GM19463 (cell line): ENCODE results near the gene FOXI2.

Experiments
- ATAC-seq: cut with Tn5 transposase; IDR thresholded peaks from one replicate; pipeline ENCODE4 v1.9.1; 2021; ENCODE audit warnings: mild to moderate bottlenecking, moderate library complexity; ENCODE audit not compliant: unreplicated experiment

The FOXI2 gene

DNA sequence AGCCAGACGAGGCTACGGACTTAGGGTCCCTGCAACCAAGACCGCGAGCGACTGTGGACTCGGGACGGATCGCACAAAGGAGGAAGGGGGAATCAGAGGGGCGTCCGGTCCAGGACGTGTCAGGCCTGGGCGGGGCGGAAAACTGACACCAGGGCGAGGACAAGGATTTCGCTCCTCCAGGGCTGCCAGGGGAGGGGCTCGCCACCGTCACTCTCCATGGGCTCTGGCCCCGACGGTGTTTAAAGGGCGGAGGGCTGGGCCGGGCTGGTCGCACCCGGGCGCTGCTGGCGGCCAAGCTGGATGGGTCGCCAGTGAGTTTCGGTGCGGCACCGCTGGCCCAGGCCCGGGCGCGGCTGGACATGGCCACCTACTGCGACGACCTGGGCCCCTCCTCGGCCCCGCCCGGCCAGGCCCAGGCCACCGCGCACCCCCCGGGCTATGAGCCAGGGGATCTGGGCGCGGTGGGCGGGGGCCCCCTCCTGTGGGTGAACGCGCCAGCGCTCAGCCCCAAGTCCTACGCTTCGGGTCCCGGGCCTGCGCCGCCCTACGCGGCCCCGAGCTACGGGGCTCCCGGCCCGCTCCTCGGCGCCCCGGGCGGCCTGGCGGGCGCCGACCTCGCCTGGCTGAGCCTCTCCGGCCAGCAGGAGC, at the start of gene FOXI2:
Gene FOXI2, plus strand, starts transcription at position 271 of the 648 bp plus-strand sequence. Its CDS starts 89 bp downstream, at position 360.
- no peak for ATAC-seq

DNA sequence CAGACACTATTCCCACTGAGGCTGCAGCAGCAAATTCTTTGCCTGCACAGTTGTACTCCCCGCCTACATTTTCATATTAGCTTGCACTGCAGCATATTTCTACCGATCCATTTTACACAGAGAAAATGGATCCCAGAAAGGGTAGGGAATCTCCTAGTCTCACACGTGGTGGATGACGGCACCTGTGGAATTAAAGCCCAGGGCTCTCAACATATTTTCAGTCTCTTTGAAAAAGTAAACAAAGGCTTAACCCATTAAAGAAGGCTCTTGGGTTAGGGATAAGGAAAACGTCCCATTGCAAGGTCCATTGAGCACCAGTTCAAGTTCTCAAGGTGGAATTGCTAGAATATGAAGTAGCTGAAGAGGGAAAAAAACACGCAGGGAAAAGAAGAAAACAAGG, 49.4 kb upstream of the FOXI2 start:
- no peak for ATAC-seq

DNA sequence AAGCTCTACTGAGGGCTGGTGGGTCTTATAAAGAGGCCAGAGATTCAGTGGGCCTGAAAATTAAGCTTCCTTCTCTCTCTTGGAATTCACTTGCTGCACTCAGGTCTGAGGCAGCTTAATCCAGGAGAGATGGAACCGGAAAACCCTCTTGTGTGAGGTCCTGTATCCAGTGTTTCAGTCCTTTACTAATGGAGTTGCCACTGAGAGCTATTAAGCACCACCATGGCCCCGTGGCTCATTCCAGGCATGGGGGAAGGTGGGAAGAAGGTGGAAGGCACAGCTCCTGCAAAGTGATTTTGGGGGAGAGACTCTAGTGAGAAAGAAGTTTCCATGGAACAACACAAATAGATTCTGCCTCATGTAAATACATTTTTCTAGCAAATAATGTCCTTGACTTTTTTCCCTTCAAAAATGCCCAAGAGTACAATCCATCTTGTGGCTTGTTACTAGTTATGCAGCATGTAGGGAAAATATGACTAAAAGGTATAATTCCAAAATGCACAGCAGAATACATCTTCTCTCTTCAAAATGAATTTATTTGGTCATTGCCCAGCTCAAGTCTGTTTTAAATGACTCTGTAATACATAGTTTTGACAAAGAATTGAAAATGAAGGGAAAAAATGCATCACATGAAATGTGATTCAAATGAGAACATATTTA, 46.7 kb upstream of the FOXI2 start:
- no peak for ATAC-seq

DNA sequence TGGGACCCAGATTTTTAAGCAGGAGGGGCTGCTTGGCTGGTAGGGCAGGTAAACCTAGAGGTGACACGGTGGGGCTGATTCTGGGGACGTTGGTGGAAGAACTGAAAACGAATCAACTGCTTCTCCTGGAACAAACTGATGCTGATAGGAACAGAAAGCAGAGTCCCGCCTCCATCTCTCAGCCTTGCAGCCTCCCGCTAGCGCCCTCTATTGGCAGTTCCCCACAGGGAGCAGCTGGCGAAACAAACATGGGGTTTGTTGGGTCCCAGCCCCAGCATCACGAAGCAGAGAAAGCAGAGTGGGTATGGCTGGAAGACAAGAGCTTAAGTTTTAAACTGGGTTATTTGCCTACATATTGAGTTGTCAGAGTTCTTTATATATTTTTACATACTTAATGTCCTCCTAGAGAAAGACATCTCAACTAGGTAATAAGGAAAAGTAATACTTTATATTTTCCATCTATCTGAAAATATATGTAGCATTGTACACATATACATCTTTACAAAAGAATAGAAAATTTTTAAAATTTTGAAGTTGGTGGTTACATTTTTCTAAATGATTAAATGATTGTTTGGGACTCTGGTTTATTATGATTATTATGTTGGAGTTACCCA, 42.3 kb upstream of the FOXI2 start:
- ATAC-seq = peak; percentile 83

DNA sequence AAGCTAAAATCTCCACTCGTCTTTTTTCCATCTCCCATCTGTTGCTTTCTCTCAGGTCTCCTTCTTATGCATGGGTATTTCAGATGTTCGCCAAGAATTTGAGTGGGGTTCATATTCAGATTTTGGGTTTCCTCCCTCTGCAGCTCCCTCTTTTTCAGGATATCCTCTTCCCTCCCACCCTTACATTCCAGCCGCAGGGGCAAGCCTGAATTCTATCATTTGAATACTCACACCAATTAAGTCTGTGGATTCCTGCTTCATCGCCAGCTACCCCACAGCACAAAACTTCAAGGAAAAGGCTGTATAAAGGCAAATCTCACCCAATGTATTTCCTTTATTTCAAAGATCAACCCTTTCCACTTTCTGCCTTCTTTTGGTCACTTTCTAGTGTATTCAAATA, 41.6 kb upstream of the FOXI2 start:
- no peak for ATAC-seq

DNA sequence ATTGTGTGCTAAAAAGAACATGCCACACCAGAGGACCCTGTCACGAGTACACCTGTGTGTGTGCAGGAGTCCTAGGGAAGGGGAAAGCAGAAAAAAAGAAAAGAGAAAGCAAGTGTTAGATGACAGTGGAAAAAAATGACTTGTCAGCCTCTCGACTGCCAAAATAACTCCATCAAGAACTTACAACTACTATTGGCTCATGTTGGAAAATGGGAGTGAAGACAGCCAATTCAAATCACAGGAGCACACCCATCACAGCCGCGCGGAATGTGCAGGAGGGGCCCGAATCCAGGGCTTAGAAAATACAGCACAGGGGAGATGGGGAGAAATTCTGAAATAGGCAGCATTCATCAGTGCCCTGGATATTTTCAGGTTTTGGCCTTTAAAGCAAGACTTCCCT, 38.1 kb upstream of the FOXI2 start:
- no peak for ATAC-seq

DNA sequence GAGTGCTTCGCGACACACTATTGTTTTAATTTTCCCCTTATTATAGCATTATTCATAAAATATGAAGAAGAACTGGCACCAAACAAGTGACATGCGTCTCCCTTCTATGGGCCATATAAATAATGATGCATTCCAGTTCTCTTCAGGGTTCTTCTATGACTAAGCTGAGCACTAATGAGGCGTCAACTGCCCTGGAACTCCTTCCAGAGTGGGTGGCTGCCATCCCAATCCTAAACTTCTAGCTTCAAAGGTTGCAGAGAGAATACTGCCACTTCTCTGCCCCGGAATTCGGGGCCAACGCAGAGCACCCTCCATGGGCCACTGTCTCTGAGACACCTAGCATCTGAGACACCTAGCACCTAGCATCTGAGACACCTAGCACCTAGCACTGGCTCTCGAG, 37.7 kb upstream of the FOXI2 start:
- ATAC-seq = no peak

DNA sequence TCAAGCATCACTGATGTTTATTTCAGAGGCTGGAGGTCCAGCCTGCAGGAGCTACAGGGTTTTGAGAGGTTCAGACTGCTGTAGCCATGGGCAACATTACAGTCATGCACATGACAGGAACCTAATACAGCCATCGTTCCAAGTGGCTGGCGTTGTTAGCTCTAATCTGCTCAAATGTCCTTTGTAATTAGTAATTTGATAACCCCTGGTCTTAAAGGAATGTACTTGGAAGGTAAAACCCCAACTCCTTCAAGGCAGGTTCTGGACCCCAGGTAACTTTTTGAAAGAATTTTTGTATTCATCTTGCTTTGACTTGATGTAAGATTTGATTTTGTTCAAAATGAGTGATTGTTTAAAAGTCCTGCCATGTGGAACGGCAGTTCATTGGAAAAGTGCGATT, 34.7 kb upstream of the FOXI2 start:
- no peak for ATAC-seq

DNA sequence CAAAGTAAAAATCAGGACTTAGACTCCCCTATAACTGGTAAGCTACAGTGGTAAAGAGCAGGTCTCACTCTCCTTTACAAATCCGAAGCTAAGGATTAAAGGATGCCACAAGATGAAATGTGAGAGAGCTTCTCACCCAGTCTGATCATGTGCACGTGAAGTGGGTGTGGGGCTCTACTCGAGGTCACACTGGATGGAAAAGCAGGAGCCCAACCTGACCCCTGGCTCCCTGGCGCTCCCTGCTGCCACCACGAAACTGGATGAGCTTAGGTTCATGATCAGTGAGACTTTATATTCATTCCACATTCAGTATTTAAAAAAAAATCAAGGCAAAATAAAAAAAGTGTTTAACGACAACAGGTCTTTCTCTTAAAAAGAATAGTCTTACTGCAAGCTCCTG, 21.7 kb upstream of the FOXI2 start:
- no peak for ATAC-seq

DNA sequence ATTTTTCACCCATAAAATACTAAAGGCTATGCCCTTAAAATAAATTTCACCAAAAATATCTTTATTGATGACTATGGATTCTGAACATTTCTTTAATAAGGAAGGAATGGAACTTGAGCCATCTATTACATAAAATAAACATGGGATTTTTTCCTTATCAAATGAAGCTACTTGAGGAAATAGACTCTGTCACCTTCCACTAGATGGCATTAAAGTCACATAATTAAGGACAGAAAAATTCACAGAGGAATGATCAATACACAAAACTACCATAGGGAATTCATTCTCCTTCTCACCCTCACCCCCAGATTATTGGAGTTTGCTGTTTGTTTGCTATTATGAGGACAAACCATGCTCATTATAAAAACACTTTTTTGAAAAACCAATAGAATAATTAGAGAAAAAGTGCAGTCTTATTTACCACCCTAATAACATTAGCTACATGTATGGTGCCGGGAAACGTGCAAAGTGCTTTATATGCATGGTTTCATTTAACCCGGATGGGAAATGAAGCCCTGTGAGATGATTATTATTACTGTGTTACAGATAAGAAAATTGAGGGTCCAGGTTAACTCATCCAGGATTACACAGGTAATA, 21.1 kb upstream of the FOXI2 start:
- no peak for ATAC-seq

DNA sequence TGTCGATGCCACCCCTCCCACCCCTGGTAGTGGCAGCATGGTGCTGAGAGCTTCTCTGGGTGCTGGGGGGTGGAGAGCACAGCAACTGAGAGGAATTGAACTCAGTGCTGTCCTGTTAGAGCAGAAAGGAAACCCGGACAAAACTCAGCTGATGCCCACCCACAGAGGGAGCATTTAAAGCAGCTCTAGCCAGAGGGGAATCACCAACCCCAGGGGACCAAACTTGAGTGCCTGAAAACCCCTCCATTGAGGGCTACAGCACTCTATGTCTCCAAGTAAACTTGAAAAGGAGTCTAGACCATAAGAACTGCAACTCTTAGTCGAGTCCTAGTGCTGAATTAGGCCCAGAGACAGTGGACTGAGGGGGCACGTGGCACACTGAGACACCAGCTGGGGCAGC, 16.8 kb upstream of the FOXI2 start:
- ATAC-seq = peak; percentile 85

DNA sequence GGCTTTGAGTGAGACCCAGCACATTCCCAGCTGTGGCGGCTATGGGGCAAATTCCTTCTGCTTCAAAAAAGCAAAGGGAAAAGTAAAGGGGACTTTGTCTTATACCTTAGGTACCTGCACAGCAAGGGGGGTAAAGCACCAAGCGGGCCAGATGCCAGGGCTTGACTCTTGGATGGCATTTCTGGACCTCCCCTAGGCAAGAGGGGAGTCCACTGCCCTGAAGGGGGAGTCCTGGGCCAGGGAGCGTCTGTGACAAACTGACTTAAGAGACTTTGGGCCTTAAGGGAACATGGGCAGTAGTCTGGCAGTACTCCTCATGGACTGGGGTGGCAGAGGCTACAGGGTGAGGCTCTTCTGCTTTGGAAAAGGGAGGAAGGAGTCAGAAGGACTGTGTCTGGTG, 16.1 kb upstream of the FOXI2 start:
- ATAC-seq = no peak

DNA sequence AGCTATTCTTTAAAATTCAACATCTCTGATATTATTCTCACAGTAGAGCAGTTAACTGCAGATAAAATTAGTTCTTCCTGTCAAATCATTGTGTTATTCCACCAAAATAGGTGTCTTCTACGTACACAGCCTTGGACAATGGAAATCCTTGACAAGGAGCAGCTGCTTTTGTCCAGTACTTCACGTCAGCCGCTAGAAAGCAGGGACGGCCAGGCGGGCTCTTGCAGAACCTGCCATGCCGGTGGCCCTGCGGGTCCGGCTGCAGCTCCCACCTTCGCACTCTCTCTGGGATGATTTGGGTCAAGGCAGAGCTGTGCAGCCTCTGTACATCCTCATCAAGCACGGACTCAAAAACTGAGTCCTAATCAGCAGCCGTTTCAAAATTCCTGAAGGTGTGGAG, 2.2 kb upstream of the FOXI2 start:
- no peak for ATAC-seq

DNA sequence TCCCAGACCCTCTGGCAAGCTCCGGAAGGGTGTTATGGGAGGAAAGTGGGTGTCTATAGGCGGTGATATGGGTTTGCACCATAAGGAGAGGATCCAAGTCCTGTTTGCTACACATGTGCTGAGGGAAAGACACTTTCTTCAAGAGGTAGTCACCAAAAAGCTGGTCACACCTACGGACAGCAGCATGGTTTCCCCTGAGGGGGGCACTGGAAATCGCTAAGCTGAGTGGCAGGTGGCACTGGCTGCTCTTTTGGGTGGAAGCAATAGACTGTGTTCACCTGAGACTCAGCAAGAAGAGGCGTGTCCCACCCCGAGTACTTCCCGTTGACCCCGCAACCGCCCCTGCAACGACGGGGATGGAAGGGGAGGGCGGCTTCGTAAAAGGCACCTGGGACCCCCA, 1.8 kb upstream of the FOXI2 start:
- ATAC-seq = no peak

DNA sequence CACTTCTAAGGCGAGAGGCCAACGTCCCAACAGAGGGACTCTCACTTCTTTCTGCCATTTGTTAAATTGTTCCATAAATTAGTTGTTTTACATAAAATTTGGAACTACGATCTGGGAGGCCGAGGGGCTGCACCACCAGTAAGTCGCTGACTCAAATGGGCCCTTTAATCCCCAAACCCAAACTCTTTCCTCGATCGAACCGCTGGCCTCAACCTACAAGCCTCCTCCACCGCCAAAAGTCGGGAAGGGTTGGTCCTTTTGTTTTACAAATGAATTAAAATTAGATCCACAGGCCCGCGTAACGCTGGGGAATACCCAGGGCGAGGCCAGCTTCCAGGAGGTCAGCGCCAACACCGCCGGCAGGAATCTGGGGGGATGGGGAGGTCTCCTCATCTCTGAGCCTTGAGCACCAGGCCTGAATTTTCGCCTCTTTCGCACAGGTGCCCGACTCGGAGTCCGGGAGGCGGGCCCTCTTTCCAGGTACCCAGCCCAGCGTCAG, 1.2 kb upstream of the FOXI2 start:
- ATAC-seq = no peak

DNA sequence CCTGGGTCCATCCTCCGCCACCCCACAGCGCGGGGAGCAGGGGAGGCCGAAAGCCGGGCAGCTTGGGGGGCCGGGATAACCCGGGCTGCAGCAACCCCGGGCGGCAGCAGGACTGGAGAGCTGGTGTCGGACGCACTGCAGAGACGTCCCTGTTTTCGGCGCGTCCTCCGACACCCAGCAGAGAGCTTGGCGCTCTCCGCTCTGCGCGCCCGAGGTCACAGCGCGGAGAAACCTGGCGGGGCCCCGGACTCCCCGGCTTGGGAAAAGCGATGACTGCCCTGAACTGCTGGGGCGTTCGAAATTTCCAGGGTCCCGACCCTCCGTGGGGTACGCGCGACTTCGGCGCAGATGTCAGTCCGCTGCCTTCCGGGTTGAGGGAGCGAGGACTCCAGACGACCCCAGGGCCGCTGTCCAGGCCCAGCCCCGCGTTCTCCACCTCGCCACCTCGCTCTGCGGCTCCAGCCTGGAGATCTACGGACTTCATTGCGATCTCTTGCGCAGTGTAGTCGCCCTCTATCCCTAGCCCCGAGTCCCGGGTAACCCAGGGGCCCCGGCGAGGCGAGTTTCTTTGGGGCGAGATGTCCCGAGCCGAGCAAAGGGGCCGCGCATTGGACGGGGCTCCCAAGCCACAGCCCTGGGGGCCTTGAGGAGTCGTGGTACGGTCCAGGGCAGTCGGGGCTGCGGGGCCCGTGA, 617 bp upstream of the FOXI2 start:
- no peak for ATAC-seq

DNA sequence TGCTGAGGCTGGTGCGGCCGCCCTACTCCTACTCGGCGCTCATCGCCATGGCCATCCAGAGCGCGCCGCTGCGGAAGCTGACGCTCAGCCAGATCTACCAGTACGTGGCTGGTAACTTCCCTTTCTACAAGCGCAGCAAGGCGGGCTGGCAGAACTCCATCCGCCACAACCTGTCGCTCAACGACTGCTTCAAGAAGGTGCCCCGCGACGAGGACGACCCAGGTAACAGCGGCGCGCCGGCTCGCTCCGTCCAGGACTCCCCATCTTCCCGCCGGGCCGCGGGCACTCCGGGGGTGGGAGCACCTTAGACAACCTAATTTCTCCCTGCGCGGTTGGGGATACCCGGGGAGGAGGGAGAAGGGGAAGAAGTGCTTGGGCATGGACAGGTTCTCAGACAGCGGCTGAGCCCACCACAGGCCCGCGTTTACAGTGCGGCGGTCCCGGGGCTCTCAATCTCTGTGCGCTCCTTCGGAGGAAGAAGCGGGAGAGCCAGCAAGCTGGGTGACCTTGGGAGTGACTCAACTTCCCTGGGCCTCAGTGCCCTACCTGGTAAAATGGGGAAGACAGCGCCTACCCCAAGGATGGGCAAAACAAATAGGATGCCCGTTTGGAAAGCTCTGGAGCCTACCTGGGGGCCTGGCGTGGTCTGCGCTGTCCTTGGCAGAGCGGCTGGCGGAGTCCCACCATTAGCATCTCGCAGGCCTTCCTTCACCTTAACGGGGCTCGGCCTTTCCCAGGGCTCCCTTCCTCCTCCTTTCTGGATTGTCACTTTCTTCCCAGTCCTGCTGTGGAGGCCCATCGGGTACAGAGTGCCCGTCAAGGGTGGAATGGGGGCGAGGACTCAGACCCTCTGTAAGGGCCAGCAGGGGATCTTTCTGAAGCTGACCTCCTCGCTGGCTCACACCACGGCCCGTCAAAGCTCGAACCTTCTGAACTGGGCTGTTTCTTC, 852 bp downstream of the FOXI2 start:
- ATAC-seq = no peak

DNA sequence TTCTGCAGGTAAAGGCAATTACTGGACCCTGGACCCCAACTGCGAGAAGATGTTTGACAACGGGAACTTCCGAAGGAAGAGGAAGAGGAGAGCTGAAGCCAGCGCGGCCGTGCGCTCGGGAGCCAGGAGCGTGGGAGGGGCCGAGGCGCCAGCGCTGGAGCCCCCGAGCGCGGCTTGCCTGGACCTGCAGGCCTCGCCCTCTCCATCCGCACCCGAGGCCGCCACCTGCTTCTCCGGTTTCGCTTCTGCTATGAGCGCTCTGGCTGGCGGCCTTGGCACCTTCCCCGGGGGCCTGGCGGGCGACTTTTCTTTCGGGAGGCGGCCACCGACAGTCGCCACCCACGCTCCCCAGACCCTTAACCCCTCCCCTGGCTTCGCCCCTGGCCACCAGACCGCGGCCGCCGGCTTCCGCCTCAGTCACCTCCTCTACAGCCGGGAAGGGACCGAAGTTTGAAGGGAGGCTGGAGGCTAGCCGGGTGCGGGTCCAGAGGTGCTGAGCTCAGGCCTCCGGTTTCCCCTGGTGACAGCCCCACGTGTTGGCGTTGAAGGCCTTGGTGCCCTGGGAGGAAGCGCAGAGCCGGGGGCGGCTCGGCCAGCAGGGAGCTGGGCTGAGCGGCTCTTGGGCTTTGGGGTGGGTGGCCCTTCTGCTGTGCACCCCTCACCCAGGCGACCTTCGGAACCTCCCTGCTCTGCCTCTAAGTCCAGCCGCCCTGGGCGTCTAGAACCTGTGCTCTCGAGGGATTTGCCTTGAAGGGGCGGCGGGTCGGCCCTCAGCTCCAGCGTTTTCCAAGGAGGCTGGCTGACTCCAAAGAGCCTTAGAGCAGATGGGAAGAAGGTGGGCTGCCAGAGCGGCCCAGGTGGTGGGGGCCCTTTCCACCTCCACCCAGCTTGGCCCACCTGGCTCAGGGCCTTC, 1.8 kb downstream of the FOXI2 start:
- no peak for ATAC-seq

DNA sequence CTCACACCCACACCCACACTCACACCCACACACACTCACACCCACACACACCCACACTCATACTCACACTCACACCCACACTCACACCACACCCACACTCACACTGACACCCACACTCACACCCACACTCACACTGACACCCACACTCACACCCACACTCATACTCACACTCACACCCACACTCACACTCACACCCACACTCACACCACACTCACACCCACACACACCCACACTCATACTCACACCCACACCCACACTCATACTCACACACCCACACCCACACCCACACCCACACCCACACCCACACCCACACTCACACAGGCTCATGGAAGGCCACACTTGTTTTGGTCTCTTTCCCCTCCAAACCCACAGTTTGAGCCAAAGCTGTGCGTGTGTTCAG, 2.9 kb downstream of the FOXI2 start:
- ATAC-seq = no peak
